Measurements from ENCODE around the gene FGFR4. TPM values are rescaled to one million over a fixed set of nuclear protein-coding genes. Genes with fewer than 3 reads are reported as not detected.

Gene FGFR4
- polyA plus RNA-seq, 1 experiment, result 5.8 TPM

GRCh38 chr5:177071666-177072385 is 14.9 kb upstream of the FGFR4 start:
- TF ChIP-seq CTCF (IDR thresholded peaks at IDR 0.05; ENCODE audit: low read depth, low read length), result peak; percentile 95
- Histone ChIP-seq H3K9me3 (ENCODE audit: control insufficient read depth, insufficient read depth, low read length) (no peaks in the 10 kb centered on the region), H3K27ac (ENCODE audit: low read depth, low read length) (no peak overlapping the region), H3K27me3 (ENCODE audit: control insufficient read depth, insufficient read depth, low read length) (no peaks in the 10 kb centered on the region), H3K4me3 (ENCODE audit: low read depth, low read length) (no peak overlapping the region)
- CTCF ChIA-PET, result interaction anchor here (0.6 to 9.0 kb wide), 40 partner anchors 9 to 414 kb away, joined by 3 to 259 read pairs (median 4); partner anchors contain the start of genes FGFR4 and ZNF346
- POLR2A ChIA-PET, result interaction anchor here (0.6 kb wide), 2 partner anchors 25 to 64 kb away, joined by 3 to 6 read pairs; no protein-coding TSS in a partner anchor
- peak; percentile 69 for DNase-seq (ENCODE audit: low read depth, low spot score)

DNA sequence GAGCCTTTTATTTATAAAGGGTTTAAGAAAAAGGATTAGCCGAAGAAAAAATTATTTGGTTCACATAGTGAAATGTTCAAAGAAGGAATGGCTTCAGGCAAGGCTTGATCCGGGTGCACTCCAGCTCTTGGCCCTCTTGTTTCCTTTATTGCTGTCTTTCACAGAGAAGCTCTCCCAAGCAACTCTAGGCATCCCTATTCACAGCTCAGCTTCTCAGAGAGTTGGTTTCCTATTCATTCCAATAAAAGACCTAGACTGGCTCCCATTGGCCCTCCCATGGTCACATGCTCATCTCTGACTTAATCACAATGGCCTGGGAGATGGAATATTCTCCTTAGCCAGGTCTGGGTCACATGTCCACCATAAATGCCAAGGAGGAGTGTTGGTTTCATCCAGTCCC is 9.4 kb upstream of the FGFR4 start:
- POLR2A ChIA-PET, result no interaction called here
- no peak overlapping the region for H3K27ac ChIP-seq (ENCODE audit: low read depth, low read length)
- no peak overlapping the region for H3K4me3 ChIP-seq (ENCODE audit: low read depth, low read length)
- no peaks in the 10 kb centered on the region for H3K9me3 ChIP-seq (ENCODE audit: control insufficient read depth, insufficient read depth, low read length)
- DNase-seq (ENCODE audit: low read depth, low spot score), result no peak
- H3K27me3 ChIP-seq (ENCODE audit: control insufficient read depth, insufficient read depth, low read length), result no peaks in the 10 kb centered on the region
- TF ChIP-seq CTCF (IDR thresholded peaks at IDR 0.05; ENCODE audit: low read depth, low read length), result no peak
- CTCF ChIA-PET, result no interaction called here

- TF ChIP-seq CTCF (IDR thresholded peaks at IDR 0.05; ENCODE audit: low read depth, low read length), result no peak
- CTCF ChIA-PET, result interaction anchor here (2.4 kb wide), 1 partner anchor 8 kb away, joined by 14 read pairs; no protein-coding TSS in a partner anchor
These were observed 7.1 kb upstream of the FGFR4 start for GRCh38 chr5:177079606-177080005.

GRCh38 chr5:177080265-177080664 is 6.5 kb upstream of the FGFR4 start:
- no peak for TF ChIP-seq CTCF (IDR thresholded peaks at IDR 0.05; ENCODE audit: low read depth, low read length)
- Histone ChIP-seq H3K9me3 (ENCODE audit: control insufficient read depth, insufficient read depth, low read length) (no peaks in the 10 kb centered on the region), H3K27ac (ENCODE audit: low read depth, low read length) (no peak overlapping the region), H3K4me3 (ENCODE audit: low read depth, low read length) (no peak overlapping the region), H3K27me3 (ENCODE audit: control insufficient read depth, insufficient read depth, low read length) (peaks cover 6% of the 10 kb centered on the region)
- ChIA-PET POLR2A (no interaction called here), CTCF (interaction anchor here (2.4 kb wide), 1 partner anchor 8 kb away, joined by 14 read pairs; no protein-coding TSS in a partner anchor)
- no peak for DNase-seq (ENCODE audit: low read depth, low spot score)

More at GRCh38 chr5:177079606-177080005, 7.1 kb upstream of the FGFR4 start:
- POLR2A ChIA-PET, result no interaction called here
- no peaks in the 10 kb centered on the region for H3K9me3 ChIP-seq (ENCODE audit: control insufficient read depth, insufficient read depth, low read length)
- H3K27ac ChIP-seq (ENCODE audit: low read depth, low read length), result no peak overlapping the region
- H3K4me3 ChIP-seq (ENCODE audit: low read depth, low read length), result no peak overlapping the region
- DNase-seq (ENCODE audit: low read depth, low spot score), result no peak
- peaks cover 5% of the 10 kb centered on the region for H3K27me3 ChIP-seq (ENCODE audit: control insufficient read depth, insufficient read depth, low read length)

GRCh38 chr5:177081859-177082258 is 4.9 kb upstream of the FGFR4 start:
- ChIA-PET POLR2A (no interaction called here), CTCF (interaction anchor here (1.0 to 6.4 kb wide), 4 partner anchors 10 to 421 kb away, joined by 4 to 81 read pairs (median 10); no protein-coding TSS in a partner anchor)
- no peak for TF ChIP-seq CTCF (IDR thresholded peaks at IDR 0.05; ENCODE audit: low read depth, low read length)
- H3K27me3 ChIP-seq (ENCODE audit: control insufficient read depth, insufficient read depth, low read length), result peaks cover 8% of the 10 kb centered on the region
- H3K9me3 ChIP-seq (ENCODE audit: control insufficient read depth, insufficient read depth, low read length), result no peaks in the 10 kb centered on the region
- no peak overlapping the region for H3K4me3 ChIP-seq (ENCODE audit: low read depth, low read length)
- H3K27ac ChIP-seq (ENCODE audit: low read depth, low read length), result no peak overlapping the region
- DNase-seq (ENCODE audit: low read depth, low spot score), result no peak
